ENCODE measurements around the gene TTC13.
"Not testable (repeated sequence)": the region's sequence is repeated elsewhere in the genome, so short reads cannot be mapped to it uniquely, and the experiment has no call there.

Gene TTC13, protein sequence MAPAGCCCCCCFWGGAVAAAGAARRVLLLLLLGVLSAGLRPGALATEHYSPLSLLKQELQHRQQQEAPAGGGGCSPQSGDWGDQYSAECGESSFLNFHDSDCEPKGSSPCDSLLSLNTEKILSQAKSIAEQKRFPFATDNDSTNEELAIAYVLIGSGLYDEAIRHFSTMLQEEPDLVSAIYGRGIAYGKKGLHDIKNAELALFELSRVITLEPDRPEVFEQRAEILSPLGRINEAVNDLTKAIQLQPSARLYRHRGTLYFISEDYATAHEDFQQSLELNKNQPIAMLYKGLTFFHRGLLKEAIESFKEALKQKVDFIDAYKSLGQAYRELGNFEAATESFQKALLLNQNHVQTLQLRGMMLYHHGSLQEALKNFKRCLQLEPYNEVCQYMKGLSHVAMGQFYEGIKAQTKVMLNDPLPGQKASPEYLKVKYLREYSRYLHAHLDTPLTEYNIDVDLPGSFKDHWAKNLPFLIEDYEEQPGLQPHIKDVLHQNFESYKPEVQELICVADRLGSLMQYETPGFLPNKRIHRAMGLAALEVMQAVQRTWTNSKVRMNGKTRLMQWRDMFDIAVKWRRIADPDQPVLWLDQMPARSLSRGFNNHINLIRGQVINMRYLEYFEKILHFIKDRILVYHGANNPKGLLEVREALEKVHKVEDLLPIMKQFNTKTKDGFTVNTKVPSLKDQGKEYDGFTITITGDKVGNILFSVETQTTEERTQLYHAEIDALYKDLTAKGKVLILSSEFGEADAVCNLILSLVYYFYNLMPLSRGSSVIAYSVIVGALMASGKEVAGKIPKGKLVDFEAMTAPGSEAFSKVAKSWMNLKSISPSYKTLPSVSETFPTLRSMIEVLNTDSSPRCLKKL

DNA sequence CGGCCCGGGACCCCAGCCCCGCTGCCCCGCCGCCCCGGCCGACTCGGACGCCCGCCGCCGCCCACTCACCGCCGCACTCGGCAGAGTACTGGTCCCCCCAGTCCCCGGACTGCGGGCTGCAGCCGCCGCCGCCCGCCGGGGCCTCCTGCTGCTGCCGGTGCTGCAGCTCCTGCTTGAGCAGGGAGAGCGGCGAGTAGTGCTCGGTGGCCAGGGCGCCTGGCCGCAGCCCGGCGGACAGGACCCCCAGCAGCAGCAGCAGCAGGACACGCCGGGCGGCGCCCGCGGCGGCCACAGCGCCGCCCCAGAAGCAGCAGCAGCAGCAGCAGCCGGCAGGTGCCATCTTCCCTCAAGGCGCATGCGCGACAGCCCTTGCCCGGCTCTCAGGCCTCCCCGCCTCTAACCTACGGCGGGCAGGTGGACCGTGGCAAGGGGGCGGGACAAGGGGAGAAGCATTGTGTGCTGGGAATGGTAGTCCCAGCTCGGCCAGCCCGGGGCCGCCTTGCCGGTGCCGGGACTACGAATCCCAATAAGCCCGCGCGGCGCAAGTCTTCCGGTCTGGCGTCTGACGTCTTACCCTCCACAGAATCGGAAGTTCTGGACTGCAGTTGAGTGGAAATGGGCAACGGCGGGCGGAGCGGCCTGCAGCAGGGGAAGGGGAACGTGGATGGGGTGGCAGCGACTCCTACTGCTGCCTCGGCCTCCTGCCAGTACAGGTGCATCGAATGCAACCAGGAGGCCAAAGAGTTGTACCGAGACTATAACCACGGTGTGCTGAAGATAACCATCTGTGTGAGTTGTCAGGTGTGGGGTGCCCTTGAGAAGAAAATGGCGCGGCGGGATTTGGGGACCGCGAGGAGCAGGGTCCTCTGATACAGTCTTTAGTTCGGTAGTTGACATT, at the start of gene TTC13, which contains the start of gene ARV1:
Gene TTC13 (minus strand): TSS at position 371 of the 898 bp plus-strand sequence. CDS start 31 bp downstream, at position 340.
Gene ARV1 (plus strand): TSS at position 604 of the 898 bp plus-strand sequence. CDS start 12 bp downstream, at position 616.
- FAIRE-seq (peak; percentile 58), DNase-seq (ENCODE audit: insufficient read length, low spot score) (peak; percentile 94)
- peak; percentile 96 for TF ChIP-seq POLR2A (IDR thresholded peaks at IDR 0.05; ENCODE audit: low read depth, low read length)

DNA sequence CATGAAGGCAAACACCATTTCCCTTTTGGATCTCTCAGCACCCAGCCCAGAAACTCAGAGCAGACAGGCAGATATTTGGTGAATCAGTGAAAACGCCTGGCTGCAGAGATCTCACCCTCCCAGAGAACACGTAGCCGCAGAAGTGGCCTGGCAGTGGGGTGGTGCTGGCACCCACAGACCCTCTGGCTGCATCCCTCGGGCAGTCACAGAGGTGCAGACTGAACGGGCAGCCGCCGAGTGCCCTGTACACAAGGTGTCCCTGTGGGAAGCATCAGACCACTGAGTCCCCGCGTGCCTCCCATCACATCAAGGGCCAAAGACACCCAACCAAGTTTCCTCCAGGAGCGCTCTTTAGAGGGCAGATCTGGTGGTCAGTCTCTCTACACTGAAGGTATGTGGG, 49.3 kb upstream of the TTC13 start:
- FAIRE-seq (no peak), DNase-seq (ENCODE audit: insufficient read length, low spot score) (no peak)
- TF ChIP-seq POLR2A (IDR thresholded peaks at IDR 0.05; ENCODE audit: low read depth, low read length): no peak

DNA sequence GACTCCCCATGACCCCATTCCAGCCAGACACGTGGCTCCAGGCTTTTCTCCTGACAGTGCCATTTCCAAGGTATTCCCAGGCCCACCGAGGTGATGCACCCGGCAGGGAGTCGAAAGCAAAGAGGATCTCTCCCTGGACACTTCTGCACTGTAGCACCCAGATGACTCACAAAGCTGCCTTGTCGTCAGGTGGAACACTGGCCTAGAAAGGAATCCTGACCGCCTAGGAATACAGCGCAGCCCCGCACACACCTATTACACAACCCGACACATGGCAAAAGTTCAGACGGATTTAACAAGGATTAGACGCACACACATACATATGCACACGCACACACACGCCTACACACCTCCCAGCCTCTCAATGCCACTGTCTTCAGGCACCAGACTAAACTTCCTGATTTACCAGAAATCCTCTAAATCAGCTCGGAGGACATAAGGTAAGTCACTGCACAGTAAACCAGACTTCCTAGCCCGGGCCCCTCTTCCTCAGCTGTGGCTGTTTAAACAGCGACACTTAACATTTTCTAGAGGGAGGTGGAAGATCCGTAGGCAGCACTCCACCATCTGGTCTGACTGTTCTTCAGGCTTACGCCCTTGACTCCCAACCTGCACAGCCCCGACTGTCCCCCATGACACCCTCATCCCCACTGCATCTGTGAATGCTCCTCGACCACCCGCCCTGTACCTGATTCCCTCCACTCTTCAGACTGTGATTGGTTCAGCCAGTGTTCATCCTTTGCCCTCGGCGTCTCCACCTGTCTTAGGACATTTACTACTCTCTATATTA, 48.7 kb upstream of the TTC13 start:
- DNase-seq (ENCODE audit: insufficient read length, low spot score): no peak
- TF ChIP-seq POLR2A (IDR thresholded peaks at IDR 0.05; ENCODE audit: low read depth, low read length): no peak
- FAIRE-seq: no peak

DNA sequence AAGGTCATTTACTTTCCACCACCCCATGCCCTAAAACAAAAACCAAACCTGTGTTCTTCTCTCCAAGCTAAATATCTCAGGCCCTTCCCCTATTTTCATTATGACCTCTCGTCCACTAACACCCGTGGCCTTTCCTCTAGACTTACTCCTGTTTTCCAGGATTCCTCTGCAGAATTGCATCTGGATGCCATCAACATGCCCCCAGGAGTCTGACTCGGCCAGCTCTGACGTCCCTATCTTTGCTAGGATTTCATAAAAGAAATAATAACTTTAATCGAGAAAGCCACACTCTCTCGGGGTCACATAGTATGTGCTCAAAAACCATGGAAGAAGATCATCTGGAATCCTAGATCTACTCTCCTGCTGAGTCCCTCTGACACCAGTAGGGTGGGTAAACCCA, 47.9 kb upstream of the TTC13 start:
- no peak for DNase-seq (ENCODE audit: insufficient read length, low spot score)
- no peak for TF ChIP-seq POLR2A (IDR thresholded peaks at IDR 0.05; ENCODE audit: low read depth, low read length)
- FAIRE-seq: no peak

DNA sequence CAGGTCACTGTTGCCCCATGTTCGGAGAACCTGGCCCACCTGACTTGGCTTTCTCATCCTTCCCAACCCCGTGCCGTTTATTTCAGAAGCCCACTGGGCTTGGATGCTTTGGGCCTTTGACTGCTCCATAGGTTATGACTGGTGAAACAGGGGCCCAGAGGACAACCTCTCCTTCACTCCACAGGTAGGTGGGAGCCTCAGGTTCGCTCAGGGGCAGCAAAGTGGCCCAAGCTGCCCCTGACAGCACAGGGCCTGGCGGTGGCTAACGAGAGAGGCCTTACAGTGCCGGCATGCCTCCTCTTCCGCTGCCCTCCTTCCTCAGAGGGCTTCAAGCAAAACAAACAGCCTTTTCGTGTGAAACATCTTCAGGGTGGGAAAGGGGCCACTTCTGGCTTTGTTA, 44.5 kb upstream of the TTC13 start:
- FAIRE-seq (no peak), DNase-seq (ENCODE audit: insufficient read length, low spot score) (no peak)
- TF ChIP-seq POLR2A (IDR thresholded peaks at IDR 0.05; ENCODE audit: low read depth, low read length): no peak

DNA sequence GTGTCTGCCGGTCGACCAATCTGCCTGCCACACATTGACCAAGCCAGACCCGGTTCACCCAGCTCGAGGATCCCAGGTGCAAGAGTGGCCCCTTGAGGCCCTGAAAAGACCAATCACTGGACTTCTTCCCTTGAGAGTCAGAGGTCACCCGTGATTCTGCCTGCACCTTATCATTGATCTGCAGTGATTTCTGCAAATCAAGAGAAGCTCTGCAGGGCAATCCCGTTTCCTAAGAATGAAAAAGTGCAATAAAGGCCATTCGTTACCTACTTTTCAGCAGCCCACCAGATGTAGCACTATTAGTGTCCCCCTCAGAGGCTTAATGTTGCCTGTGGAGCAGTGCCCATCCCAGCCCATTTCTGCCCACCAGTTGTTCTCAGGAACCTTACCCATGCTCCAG, 43.9 kb upstream of the TTC13 start:
- DNase-seq (ENCODE audit: insufficient read length, low spot score); FAIRE-seq: not testable (repeated sequence)

DNA sequence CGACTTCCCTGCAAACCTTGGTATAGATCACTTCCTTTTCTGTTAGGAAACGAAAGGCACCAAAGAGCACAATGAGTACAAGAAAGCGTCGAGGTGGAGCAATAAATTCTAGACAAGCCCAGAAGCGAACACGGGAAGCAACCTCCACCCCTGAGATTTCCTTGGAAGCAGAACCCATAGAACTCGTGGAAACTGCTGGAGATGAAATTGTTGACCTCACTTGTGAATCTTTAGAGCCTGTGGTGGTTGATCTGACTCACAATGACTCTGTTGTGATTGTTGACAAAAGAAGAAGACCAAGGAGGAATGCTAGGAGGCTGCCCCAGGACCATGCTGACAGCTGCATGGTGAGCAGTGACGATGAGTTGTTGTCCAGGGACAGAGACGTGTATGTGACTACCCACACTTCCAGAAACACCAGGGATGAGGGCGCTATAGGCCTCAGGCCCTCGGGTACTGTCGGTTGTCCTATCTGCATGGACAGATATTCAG, 42.9 kb upstream of the TTC13 start:
- FAIRE-seq: no peak
- TF ChIP-seq POLR2A (IDR thresholded peaks at IDR 0.05; ENCODE audit: low read depth, low read length): no peak

DNA sequence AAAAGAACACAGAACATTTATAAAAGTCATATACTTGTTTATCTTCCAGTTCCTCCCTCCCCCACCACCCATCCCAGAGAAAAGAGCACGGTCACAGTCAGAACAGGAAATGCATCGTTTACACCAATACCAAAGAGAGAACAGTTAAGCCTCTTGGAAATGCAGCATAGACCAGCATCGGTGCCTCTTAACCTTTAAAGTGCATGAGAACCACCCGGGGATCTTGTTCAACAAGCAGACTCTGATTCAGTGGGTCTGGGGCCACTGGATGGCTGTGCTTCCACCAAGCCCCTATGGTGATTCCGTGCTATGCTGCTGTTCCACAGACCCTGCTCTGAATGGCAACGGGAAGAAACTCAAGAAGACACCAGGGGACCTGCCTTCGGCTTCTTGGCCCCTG, 42.2 kb upstream of the TTC13 start:
- no peak for TF ChIP-seq POLR2A (IDR thresholded peaks at IDR 0.05; ENCODE audit: low read depth, low read length)
- DNase-seq (ENCODE audit: insufficient read length, low spot score) (no peak), FAIRE-seq (no peak)

More for the DNA sequence above, 42.9 kb upstream of the TTC13 start:
- no peak for DNase-seq (ENCODE audit: insufficient read length, low spot score)

DNA sequence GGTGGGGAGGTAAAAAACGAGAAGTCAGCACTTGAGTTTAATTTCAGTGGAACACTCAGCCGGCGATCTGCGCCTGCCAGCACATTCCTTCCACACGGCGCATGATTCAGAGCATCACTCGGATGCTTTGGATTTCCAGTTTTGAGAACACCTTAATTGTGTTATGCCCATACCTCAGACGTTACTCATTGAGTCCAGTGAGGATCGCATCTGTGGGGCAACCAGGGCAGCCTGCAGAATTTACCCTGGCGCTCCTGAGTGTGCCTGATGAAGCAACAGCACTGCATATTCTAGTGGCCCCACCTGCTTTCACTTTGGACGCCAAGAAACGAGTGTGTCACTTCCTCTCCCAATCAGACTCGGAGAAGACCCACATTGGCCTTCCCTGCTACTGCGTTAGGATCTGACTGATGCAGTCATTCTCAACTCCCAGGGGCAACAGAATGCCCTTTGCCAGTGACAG, 41.5 kb upstream of the TTC13 start:
- DNase-seq (ENCODE audit: insufficient read length, low spot score) (no peak), FAIRE-seq (no peak)
- no peak for TF ChIP-seq POLR2A (IDR thresholded peaks at IDR 0.05; ENCODE audit: low read depth, low read length)

DNA sequence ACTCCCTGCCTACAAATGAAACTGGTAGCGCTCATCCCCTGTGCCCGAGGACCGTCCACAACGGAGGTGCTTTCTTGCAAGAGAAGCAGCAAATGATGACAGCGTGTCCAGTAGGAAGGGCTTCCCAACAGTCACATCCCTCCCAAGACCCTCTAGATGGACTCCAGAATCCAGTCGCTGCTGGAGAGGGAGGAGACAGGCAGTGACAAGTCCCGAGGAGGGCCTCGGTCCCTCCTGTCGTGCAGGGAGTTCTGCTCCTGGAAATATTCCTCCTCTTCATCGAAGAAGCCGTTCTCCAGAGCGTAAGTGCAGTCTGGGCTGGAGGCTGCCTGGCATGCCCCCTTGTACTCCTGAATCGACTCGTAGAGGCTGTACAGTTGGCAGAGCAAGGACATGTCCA, 41.0 kb upstream of the TTC13 start:
- TF ChIP-seq POLR2A (IDR thresholded peaks at IDR 0.05; ENCODE audit: low read depth, low read length): no peak
- DNase-seq (ENCODE audit: insufficient read length, low spot score) (no peak), FAIRE-seq (no peak)

DNA sequence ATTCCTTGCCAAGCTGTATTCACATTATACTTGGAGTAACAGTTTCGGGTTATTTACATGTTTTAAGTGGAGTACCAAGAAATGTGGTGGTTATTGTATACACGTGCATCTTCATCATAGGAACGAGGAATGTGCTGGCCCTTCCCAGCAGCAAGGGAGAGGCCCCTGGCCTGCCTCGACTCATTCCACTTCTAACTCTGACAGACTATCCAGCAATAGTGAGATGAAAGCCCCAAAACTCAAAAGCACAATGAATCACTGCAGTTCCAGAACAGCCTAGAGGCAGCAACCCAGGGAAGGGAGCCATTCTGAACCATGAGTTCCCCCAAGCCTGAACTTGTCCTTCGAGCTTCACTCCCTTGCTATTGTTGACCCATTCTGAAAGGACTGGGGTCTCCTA, 38.3 kb upstream of the TTC13 start:
- DNase-seq (ENCODE audit: insufficient read length, low spot score) (no peak), FAIRE-seq (no peak)
- no peak for TF ChIP-seq POLR2A (IDR thresholded peaks at IDR 0.05; ENCODE audit: low read depth, low read length)

DNA sequence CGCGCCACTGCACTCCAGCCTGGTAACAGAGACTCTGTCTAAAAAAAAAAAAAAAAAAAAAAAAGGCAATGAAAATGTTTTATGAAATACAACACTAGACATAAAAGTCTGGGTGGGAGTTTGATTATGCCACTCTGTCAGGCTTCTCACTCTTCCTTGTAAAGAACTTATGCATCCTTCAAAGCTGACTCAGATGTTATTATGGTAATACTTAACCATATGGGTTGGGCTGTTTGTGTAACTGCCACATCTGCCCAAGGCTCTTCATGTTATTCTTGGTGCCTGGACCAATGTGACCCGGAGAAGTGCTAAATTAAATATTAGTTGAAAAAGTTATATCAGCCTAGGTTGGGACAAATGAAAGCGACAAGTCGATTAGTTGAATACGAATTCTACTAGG, 37.6 kb upstream of the TTC13 start:
- FAIRE-seq: no peak
- no peak for DNase-seq (ENCODE audit: insufficient read length, low spot score)
- no peak for TF ChIP-seq POLR2A (IDR thresholded peaks at IDR 0.05; ENCODE audit: low read depth, low read length)
